ENCODE results near the gene MTHFS. TPM values are rescaled to one million over a fixed set of nuclear protein-coding genes. Genes with fewer than 3 reads are reported as not detected.

Gene MTHFS
- total RNA-seq, 2 donors from 2014 or later, result 8.0 to 12.0 TPM

DNA sequence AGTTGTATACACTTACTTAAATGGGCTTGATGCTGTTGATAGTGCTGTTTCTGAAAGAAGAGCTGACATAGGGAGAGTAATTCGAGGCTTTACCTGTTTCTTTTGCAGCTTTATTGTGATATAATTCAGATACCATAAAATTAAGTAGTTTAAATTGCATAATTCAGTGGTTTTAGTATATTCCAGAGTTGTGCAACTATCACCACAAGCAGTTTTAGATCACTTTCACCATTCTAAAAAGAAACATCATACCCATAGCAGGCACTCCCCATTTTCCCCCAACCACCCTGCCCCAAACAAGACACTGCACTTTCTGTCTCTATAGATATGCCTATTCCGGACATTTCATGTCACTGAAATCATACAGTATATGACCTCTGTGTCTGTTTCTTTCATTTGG is 98.5 kb downstream of the MTHFS start:
- DNase-seq (ENCODE audit: low spot score), result no peak
- no peaks in the 10 kb centered on the region for H3K9me3 ChIP-seq
- no peak overlapping the region for H3K4me3 ChIP-seq
- no peak for TF ChIP-seq CTCF (IDR thresholded peaks at IDR 0.05)
- H3K4me1 ChIP-seq, result no peaks in the 10 kb centered on the region
- no peaks in the 10 kb centered on the region for H3K36me3 ChIP-seq
- no peak overlapping the region for H3K27ac ChIP-seq
- no peaks in the 10 kb centered on the region for H3K27me3 ChIP-seq

Other genes with a start within 250 kb of the MTHFS start
- gene BCL2A1, start 74.2 kb upstream of the MTHFS start, total RNA-seq, result 1 to 10 TPM; 1.5 to 3.1 TPM
- 100 to 1,000 TPM in 1 of 2 donors, 10 to 100 TPM in 1; 85.1 to 146 TPM for gene ZFAND6, start 162.7 kb upstream of the MTHFS start, total RNA-seq

Measured in right atrium auricular region (tissue), 2 donors.